Gastroesophageal sphincter (tissue), 3 donors: ENCODE results near the gene GPR87.

ENCODE experiments used
- CTCF ChIP-seq, 4 experiments: fragments of 200-600 bp in 2 of 4; fragments of 450-650 bp in 2 of 4; sonication (generic) in 1 of 4; IDR thresholded peaks; one replicate each; pipeline ENCODE4 v1.5.1; 2017 to 2019; ENCODE audit warnings: antibody characterized with exemption in 4 of 4, mild to moderate bottlenecking in 2 of 4, moderate library complexity in 2 of 4
- POLR2AphosphoS5 ChIP-seq: sonication (generic); formaldehyde crosslinking; IDR thresholded peaks from one replicate; pipeline ENCODE4 v1.6.1; 2017; ENCODE audit warnings: antibody characterized with exemption

GRCh38 chr3:151315136-151315535, 1.5 kb downstream of the GPR87 start:
- TF ChIP-seq CTCF (IDR thresholded peaks at IDR 0.05) (no peak), POLR2AphosphoS5 (no peak)
